Measurements from ENCODE around the gene SEMA3C. TPM values are rescaled to one million over a fixed set of nuclear protein-coding genes. Genes with fewer than 3 reads are reported as not detected.

SEMA3C gene
- total RNA-seq, 2 donors from 2014 or later = 66.4 to 147 TPM

GRCh38 chr7:80724249-80724871 lies 194.5 kb downstream of the SEMA3C start:
- Histone ChIP-seq H3K9me3 (no peaks in the 10 kb centered on the region), H3K27me3 (replicated peaks; ENCODE audit: insufficient read depth) (no peaks in the 10 kb centered on the region), H3K4me1 (replicated peaks) (no peaks in the 10 kb centered on the region), H3K36me3 (no peaks in the 10 kb centered on the region), H3K4me3 (no peak overlapping the region), H3K27ac (no peak overlapping the region)
- whole genome bisulfite sequencing = 77% methylated on average over 4 of the region's 4 CpGs
- intact Hi-C loops (cut with DNase I) = loop anchor here (10.0 kb wide), 1 partner anchor 130 kb away; no protein-coding TSS in a partner anchor
- no peak for TF ChIP-seq POLR2AphosphoS5 (IDR thresholded peaks at IDR 0.05)
- no peak for TF ChIP-seq POLR2A (IDR thresholded peaks at IDR 0.05)
- TF ChIP-seq CTCF (IDR thresholded peaks at IDR 0.05) = no peak
- DNase-seq (ENCODE audit: low spot score) = no peak

- Histone ChIP-seq H3K27me3 (replicated peaks; ENCODE audit: insufficient read depth) (no peaks in the 10 kb centered on the region), H3K4me3 (no peak overlapping the region), H3K4me1 (replicated peaks) (no peaks in the 10 kb centered on the region), H3K36me3 (no peaks in the 10 kb centered on the region), H3K27ac (no peak overlapping the region), H3K9me3 (no peaks in the 10 kb centered on the region)
- intact Hi-C loops (cut with DNase I) = loop anchor here (10.0 kb wide), 1 partner anchor 132 kb away; no protein-coding TSS in a partner anchor
- TF ChIP-seq POLR2AphosphoS5 (IDR thresholded peaks at IDR 0.05) = no peak
- no peak for TF ChIP-seq CTCF (IDR thresholded peaks at IDR 0.05)
- TF ChIP-seq POLR2A (IDR thresholded peaks at IDR 0.05) = no peak
- DNase-seq (ENCODE audit: low spot score) = no peak
- WGBS = 73% methylated on average over 3 of the region's 3 CpGs
These were observed 196.1 kb downstream of the SEMA3C start for GRCh38 chr7:80722616-80723195.

- Histone ChIP-seq H3K4me3 (no peak overlapping the region), H3K27me3 (replicated peaks; ENCODE audit: insufficient read depth) (no peaks in the 10 kb centered on the region), H3K4me1 (replicated peaks) (no peaks in the 10 kb centered on the region), H3K9me3 (no peaks in the 10 kb centered on the region), H3K36me3 (no peaks in the 10 kb centered on the region), H3K27ac (no peak overlapping the region)
- DNase-seq (ENCODE audit: low spot score) = no peak
- WGBS = 59% methylated on average over 3 of the region's 3 CpGs
- intact Hi-C loops (cut with DNase I) = loop anchor here (10.0 kb wide), 1 partner anchor 133 kb away; no protein-coding TSS in a partner anchor
- TF ChIP-seq POLR2A (IDR thresholded peaks at IDR 0.05) = no peak
- no peak for TF ChIP-seq POLR2AphosphoS5 (IDR thresholded peaks at IDR 0.05)
- TF ChIP-seq CTCF (IDR thresholded peaks at IDR 0.05) = no peak
These were observed 196.8 kb downstream of the SEMA3C start for GRCh38 chr7:80721883-80722615.

- intact Hi-C loops (cut with DNase I) = loop anchor here (10.0 kb wide), 1 partner anchor 135 kb away; no protein-coding TSS in a partner anchor
- Histone ChIP-seq H3K4me1 (replicated peaks) (no peaks in the 10 kb centered on the region), H3K9me3 (no peaks in the 10 kb centered on the region), H3K36me3 (no peaks in the 10 kb centered on the region), H3K27me3 (replicated peaks; ENCODE audit: insufficient read depth) (no peaks in the 10 kb centered on the region), H3K4me3 (no peak overlapping the region), H3K27ac (no peak overlapping the region)
- WGBS = 98% methylated on average over 3 of the region's 3 CpGs
- DNase-seq (ENCODE audit: low spot score) = no peak
- TF ChIP-seq POLR2AphosphoS5 (IDR thresholded peaks at IDR 0.05) (no peak), POLR2A (IDR thresholded peaks at IDR 0.05) (no peak), CTCF (IDR thresholded peaks at IDR 0.05) (no peak)
These were observed 198.7 kb downstream of the SEMA3C start for GRCh38 chr7:80720146-80720545.

Measured in prostate gland (tissue), 2 donors.